IPS-NIHi7 (cell line): ENCODE data around the gene TBX21.

Source experiments
- DNase-seq: peaks from one replicate; pipeline ENCODE4 v3.0.0; 2012; ENCODE audit warnings: mixed read lengths; ENCODE audit errors: extremely low spot score

Gene TBX21

GRCh38 chr17:47774987-47775580 lies 42.0 kb downstream of the TBX21 start:
- DNase-seq: no peak

GRCh38 chr17:47776330-47777197 lies 43.5 kb downstream of the TBX21 start:
- peak; percentile 79 for DNase-seq

- no peak for DNase-seq
Measured at GRCh38 chr17:47778184-47778635, 45.2 kb downstream of the TBX21 start.

DNA sequence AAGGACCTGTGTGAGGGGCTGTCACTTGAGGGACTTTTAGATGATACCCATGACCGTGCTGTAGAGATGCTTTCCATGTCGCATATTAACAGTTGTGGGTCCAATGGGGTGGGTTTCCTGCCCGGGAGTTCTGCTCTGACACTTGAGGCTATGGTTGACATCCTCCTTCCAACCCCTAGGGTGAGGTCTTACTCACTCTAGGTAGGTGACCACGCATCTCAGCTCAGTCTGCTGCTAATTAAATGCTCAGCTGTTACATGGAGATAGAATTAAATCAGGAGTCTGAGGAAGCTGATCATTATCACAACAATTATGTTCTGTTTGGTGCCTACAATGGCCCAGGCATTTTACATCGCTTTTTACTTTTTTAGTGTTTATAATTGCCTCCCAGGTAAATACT lies 48.4 kb downstream of the TBX21 start:
- no peak for DNase-seq

- DNase-seq: peak; percentile 85
Measured at GRCh38 chr17:47785538-47786123, 52.6 kb downstream of the TBX21 start.

DNA sequence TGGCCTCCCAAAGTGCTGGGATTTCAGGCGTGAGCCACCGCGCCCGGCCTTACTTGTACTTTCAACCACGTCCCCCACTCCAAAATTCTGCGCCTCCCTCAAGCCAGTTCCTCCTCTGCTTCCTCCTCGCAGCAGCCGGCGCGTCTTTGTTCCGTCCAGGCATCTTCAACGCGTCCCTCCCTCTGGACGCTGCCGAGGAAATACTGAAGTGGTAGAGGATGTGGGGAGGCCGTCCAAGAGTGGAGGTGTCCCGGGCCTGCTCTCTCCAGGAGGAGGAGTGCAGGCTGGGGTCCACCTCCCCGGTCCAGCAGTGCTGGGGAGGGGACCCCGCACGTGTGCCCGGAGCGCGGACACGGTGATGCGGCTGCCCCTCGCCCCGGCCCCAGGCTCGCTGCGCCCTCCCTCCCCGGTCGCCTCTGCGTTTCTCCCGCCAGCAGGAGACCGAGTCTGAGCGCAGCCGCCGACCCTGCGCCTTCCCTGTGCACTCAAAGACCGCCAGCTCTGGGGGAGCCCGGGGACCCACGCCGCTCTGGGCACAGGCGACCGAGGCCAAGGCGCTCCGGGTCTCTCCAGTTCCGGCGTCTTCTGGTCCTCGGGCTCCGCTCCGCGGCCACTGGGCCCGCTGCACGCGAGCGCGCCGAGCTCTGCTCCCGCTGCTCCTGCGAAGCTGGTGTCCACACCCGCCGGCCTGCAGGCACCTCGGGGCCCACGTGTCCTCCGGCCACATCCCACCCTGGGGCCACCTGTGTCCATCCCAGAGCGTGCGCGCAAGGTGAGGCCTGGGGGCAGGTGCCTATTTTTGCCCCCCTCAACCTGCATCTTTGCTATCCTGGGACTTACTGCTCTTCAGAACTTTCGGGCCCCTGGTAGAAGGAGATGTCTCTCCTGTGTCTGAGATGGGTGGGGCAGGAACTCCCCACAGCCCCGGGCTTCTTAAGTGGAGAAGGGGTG lies 56.9 kb downstream of the TBX21 start:
- peak; percentile 83 for DNase-seq

DNA sequence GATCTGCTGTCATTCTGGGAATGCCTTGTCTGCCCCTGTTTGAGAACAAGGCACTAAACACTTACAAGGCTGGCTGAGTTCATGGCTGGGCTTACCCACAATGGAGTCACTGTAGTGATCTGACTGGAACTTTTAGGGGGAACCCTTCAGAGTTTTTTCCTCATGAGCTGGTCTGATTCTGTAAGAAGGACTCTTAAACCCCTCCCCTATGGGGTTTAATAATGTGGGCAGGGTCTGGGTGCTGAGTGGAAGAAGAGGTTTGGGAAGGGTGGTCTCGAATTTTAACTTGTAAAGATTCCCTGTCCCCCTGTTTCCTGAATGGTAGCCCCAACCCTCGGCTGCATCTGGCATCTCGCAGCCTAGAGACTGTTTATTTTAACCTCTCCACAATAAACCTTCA lies 58.0 kb downstream of the TBX21 start:
- DNase-seq: no peak

DNA sequence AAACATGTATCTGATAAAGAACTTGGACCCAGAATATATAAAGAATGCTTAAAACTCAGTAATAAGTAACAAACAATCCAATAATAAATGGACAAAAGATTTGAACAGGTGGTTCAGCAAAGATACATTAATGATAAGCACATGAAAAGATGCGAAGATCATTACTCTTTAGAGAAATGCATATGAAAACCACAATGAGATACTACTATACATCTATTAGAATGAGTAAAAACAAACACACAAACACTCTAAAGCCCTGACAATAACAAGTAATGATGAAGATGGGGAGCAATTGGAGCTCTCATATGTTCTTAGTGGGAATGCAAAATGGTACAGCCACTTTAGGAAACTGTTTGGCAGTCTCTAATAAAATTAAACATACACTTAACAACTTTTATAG lies 59.4 kb downstream of the TBX21 start:
- no peak for DNase-seq

- DNase-seq: no peak
Measured at GRCh38 chr17:47792979-47793378, 59.9 kb downstream of the TBX21 start.
